ENCODE measurements around the gene IYD.

The IYD gene

GRCh38 chr6:150403458-150404246 lies 34.8 kb downstream of the IYD start:
- H3K27me3 Mint-ChIP-seq (ENCODE audit: low read depth) = peaks cover 17% of the 10 kb centered on the region
- no peaks in the 10 kb centered on the region for H3K36me3 Mint-ChIP-seq (ENCODE audit: low read depth)
- H3K27ac Mint-ChIP-seq = peak overlapping the region; percentile 52 to 83 (median 70)
- peaks cover 40% of the 10 kb centered on the region for H3K4me1 Mint-ChIP-seq
- no peaks in the 10 kb centered on the region for H3K9me3 Mint-ChIP-seq
- peak overlapping the region in 2 of 3 experiments; percentile 7 to 21 for H3K4me3 Mint-ChIP-seq
- TF ChIP-seq CTCF (IDR thresholded peaks at IDR 0.05; ENCODE audit: unreplicated experiment in 3 of 3) = no peak

GRCh38 chr6:150406948-150407347 lies 38.1 kb downstream of the IYD start:
- peak overlapping the region; percentile 38 to 84 (median 51) for H3K27ac Mint-ChIP-seq
- TF ChIP-seq CTCF (IDR thresholded peaks at IDR 0.05; ENCODE audit: unreplicated experiment in 3 of 3) = no peak
- H3K27me3 Mint-ChIP-seq (ENCODE audit: low read depth) = peaks cover 6% of the 10 kb centered on the region
- peak overlapping the region in 1 of 3 experiments; percentile 22 for H3K4me3 Mint-ChIP-seq
- no peaks in the 10 kb centered on the region for H3K9me3 Mint-ChIP-seq
- peaks cover 70% of the 10 kb centered on the region for H3K4me1 Mint-ChIP-seq
- H3K36me3 Mint-ChIP-seq (ENCODE audit: low read depth) = no peaks in the 10 kb centered on the region

GRCh38 chr6:150408842-150409241 lies 40.0 kb downstream of the IYD start:
- H3K4me1 Mint-ChIP-seq = peaks cover 62% of the 10 kb centered on the region
- TF ChIP-seq CTCF (IDR thresholded peaks at IDR 0.05; ENCODE audit: unreplicated experiment in 3 of 3) = no peak
- peak overlapping the region; percentile 38 to 85 (median 84) for H3K27ac Mint-ChIP-seq
- peak overlapping the region in 2 of 3 experiments; percentile 26 to 29 for H3K4me3 Mint-ChIP-seq
- peaks cover 11% of the 10 kb centered on the region for H3K27me3 Mint-ChIP-seq (ENCODE audit: low read depth)
- H3K36me3 Mint-ChIP-seq (ENCODE audit: low read depth) = no peaks in the 10 kb centered on the region
- no peaks in the 10 kb centered on the region for H3K9me3 Mint-ChIP-seq

GRCh38 chr6:150409576-150410066 lies 40.8 kb downstream of the IYD start:
- no peak for TF ChIP-seq CTCF (IDR thresholded peaks at IDR 0.05; ENCODE audit: unreplicated experiment in 3 of 3)
- H3K27ac Mint-ChIP-seq = peak overlapping the region; percentile 38 to 85 (median 84)
- peaks cover 61% of the 10 kb centered on the region for H3K4me1 Mint-ChIP-seq
- H3K36me3 Mint-ChIP-seq (ENCODE audit: low read depth) = no peaks in the 10 kb centered on the region
- H3K9me3 Mint-ChIP-seq = no peaks in the 10 kb centered on the region
- peaks cover 11% of the 10 kb centered on the region for H3K27me3 Mint-ChIP-seq (ENCODE audit: low read depth)
- H3K4me3 Mint-ChIP-seq = no peak overlapping the region

GRCh38 chr6:150410399-150410798 lies 41.6 kb downstream of the IYD start:
- Mint-ChIP-seq H3K9me3 (no peaks in the 10 kb centered on the region), H3K4me3 (no peak overlapping the region), H3K36me3 (ENCODE audit: low read depth) (no peaks in the 10 kb centered on the region), H3K27me3 (ENCODE audit: low read depth) (peaks cover 11% of the 10 kb centered on the region), H3K4me1 (peaks cover 61% of the 10 kb centered on the region), H3K27ac (peak overlapping the region; percentile 38 to 85 (median 84))
- TF ChIP-seq CTCF (IDR thresholded peaks at IDR 0.05; ENCODE audit: unreplicated experiment in 3 of 3) = no peak
